OCI-LY3 (cell line): Measurements from ENCODE around the gene PIK3C2B.

ENCODE experiments used
- CTCF ChIP-seq: fragments of 200-600, 300-600 bp; sonication (generic); IDR thresholded peaks from 2 replicates; pipeline ENCODE4 v1.5.1; 2014; ENCODE audit warnings: antibody characterized with exemption, low read length, low read depth
- EZH2phosphoT487 ChIP-seq: fragments of 200-600 bp; shearing (Covaris generic); IDR thresholded peaks from 2 replicates; pipeline ENCODE4 v1.6.1; 2018; ENCODE audit warnings: antibody characterized with exemption, mixed run types, low read depth

GRCh38 chr1:204502241-204502640, 7.6 kb upstream of the PIK3C2B start:
- TF ChIP-seq CTCF = no peak
- no peak for TF ChIP-seq EZH2phosphoT487
